H1 (cell line): ENCODE data around the gene SRCIN1. TPM values are rescaled to one million over a fixed set of nuclear protein-coding genes. Genes with fewer than 3 reads are reported as not detected.

Experiments
- CTCF ChIA-PET: fragments of 300-600 bp; sonication (Branson Sonifier 250); formaldehyde crosslinking; loops from one replicate; lab custom pipeline; 2021; ENCODE audit not compliant: partially characterized antibody; lab: Charles Lee
- POLR2A ChIA-PET: fragments of 300-600 bp; sonication (Branson Sonifier 250); formaldehyde crosslinking; loops from one replicate; lab custom pipeline; 2021; ENCODE audit warnings: inconsistent platforms; ENCODE audit not compliant: partially characterized antibody; lab: Charles Lee
- DNase-seq, 2 experiments: peaks; one replicate each; pipeline versions ENCODE4 v3.0.0 to v3.0.0-alpha.2; 2010 to 2022; ENCODE audit warnings: low spot score in 2 of 2, low read depth in 1 of 2, mixed read lengths in 1 of 2
- FAIRE-seq: peaks from 2 replicates; lab custom pipeline; 2011; peaks lifted over from hg19 to GRCh38; lab: Jason Lieb, UNC
- H2AFZ ChIP-seq: 2 replicates; pipeline ENCODE4 v1.8.1; 2012; ENCODE audit warnings: low read length, inconsistent platforms
- H2AK5ac ChIP-seq: 2 replicates; pipeline ENCODE4 v1.6.1; 2013; ENCODE audit warnings: low read depth, low read length
- H2BK120ac ChIP-seq: replicated peaks from 2 replicates; pipeline ENCODE3; 2013; ENCODE audit warnings: low read depth, low read length, inconsistent platforms
- H2BK12ac ChIP-seq: 2 replicates; pipeline ENCODE4 v1.6.1; 2013; ENCODE audit warnings: low read depth, low read length
- H2BK15ac ChIP-seq: 2 replicates; pipeline ENCODE4 v1.6.1; 2013; ENCODE audit warnings: low read length
- H2BK20ac ChIP-seq: 2 replicates; pipeline ENCODE4 v1.6.1; 2013; ENCODE audit warnings: low read length
- H2BK5ac ChIP-seq: 2 replicates; pipeline ENCODE4 v1.6.1; 2013; ENCODE audit warnings: low read depth, low read length
- H3K14ac ChIP-seq: 2 replicates; pipeline ENCODE4 v1.6.1; 2013; ENCODE audit warnings: inconsistent platforms; ENCODE audit not compliant: insufficient read length
- H3K18ac ChIP-seq: 2 replicates; pipeline ENCODE4 v1.6.1; 2013; ENCODE audit warnings: low read length; ENCODE audit errors: extremely low read depth
- H3K23ac ChIP-seq: 2 replicates; pipeline ENCODE4 v1.6.1; 2013; ENCODE audit warnings: inconsistent platforms; ENCODE audit not compliant: insufficient read length
- H3K23me2 ChIP-seq: 2 replicates; pipeline ENCODE4 v1.6.1; 2013; ENCODE audit warnings: low read depth, low read length
- H3K27ac ChIP-seq: 2 replicates; pipeline ENCODE4 v1.6.1; 2011; ENCODE audit warnings: low read depth, low read length, inconsistent platforms
- H3K27me3 ChIP-seq, 4 experiments: replicated peaks in 1 of 4; 1 replicate in 1 of 4; 2 replicates in 3 of 4; pipeline versions ENCODE4 v1.6.1 to v1.8.1; 2011 to 2013; ENCODE audit warnings: low read length in 3 of 4, mild to moderate bottlenecking in 3 of 4, inconsistent platforms in 2 of 4, mixed read lengths in 2 of 4, moderate library complexity in 1 of 4; ENCODE audit not compliant: control insufficient read depth in 3 of 4, insufficient read depth in 3 of 4; ENCODE audit errors: extremely low read depth in 1 of 4
- H3K36me3 ChIP-seq, 4 experiments: 2 replicates each; pipeline versions ENCODE4 v1.6.1 to v1.8.1; 2011 to 2013; ENCODE audit warnings: mild to moderate bottlenecking in 4 of 4, low read length in 3 of 4, moderate library complexity in 2 of 4, control low read depth in 1 of 4, inconsistent platforms in 1 of 4; ENCODE audit not compliant: insufficient read depth in 4 of 4, control insufficient read depth in 2 of 4
- H3K4ac ChIP-seq: replicated peaks from 2 replicates; pipeline ENCODE3; 2013; ENCODE audit warnings: low read length, low read depth, mixed read lengths, inconsistent platforms; ENCODE audit not compliant: insufficient read length
- H3K4me1 ChIP-seq, 4 experiments: replicated peaks in 1 of 4; 1 replicate in 1 of 4; 2 replicates in 3 of 4; pipeline versions ENCODE4 v1.6.1 to v1.8.1; 2011 to 2013; ENCODE audit warnings: low read length in 3 of 4, inconsistent platforms in 2 of 4, mixed read lengths in 1 of 4; ENCODE audit not compliant: insufficient read depth in 4 of 4, control insufficient read depth in 3 of 4
- H3K4me2 ChIP-seq, 2 experiments: 2 replicates each; pipeline versions ENCODE4 v1.6.1 to v1.8.1; 2011 to 2013; ENCODE audit warnings: low read depth in 2 of 2, low read length in 2 of 2, control low read depth in 1 of 2, inconsistent platforms in 1 of 2, mild to moderate bottlenecking in 1 of 2; ENCODE audit not compliant: insufficient read depth in 1 of 2
- H3K4me3 ChIP-seq, 4 experiments: fragments of 200-600, 300-600 bp in 1 of 4; sonication (generic), shearing (Covaris generic), sonication (Bioruptor Twin) in 1 of 4; 2 replicates each; pipeline versions ENCODE4 v1.5.1 to v1.8.1; 2011 to 2016; ENCODE audit warnings: low read length in 4 of 4, low read depth in 3 of 4, control low read depth in 2 of 4, inconsistent platforms in 2 of 4, mild to moderate bottlenecking in 2 of 4, mixed read lengths in 1 of 4, moderate library complexity in 1 of 4; ENCODE audit not compliant: insufficient read depth in 2 of 4; ENCODE audit errors: extremely low read depth in 1 of 4
- H3K56ac ChIP-seq: replicated peaks from 2 replicates; pipeline ENCODE3; 2013; ENCODE audit warnings: low read depth, mild to moderate bottlenecking, mixed read lengths, low read length, inconsistent platforms; ENCODE audit not compliant: insufficient read length
- H3K79me1 ChIP-seq: 2 replicates; pipeline ENCODE4 v1.6.1; 2013; ENCODE audit warnings: low read depth, low read length, control low read depth
- H3K79me2 ChIP-seq, 2 experiments: 2 replicates each; pipeline versions ENCODE4 v1.6.1 to v1.8.1; 2012 to 2013; ENCODE audit warnings: low read length in 2 of 2, mild to moderate bottlenecking in 2 of 2, inconsistent platforms in 1 of 2; ENCODE audit not compliant: insufficient read depth in 2 of 2, control insufficient read depth in 1 of 2
- H3K9ac ChIP-seq, 4 experiments: replicated peaks in 1 of 4; 1 replicate in 1 of 4; 2 replicates in 3 of 4; pipeline versions ENCODE4 v1.6.1 to v1.8.1; 2011 to 2013; ENCODE audit warnings: low read depth in 3 of 4, low read length in 3 of 4, control low read depth in 2 of 4, mild to moderate bottlenecking in 2 of 4, moderate library complexity in 2 of 4, inconsistent platforms in 1 of 4; ENCODE audit errors: extremely low read depth in 1 of 4
- H3K9me3 ChIP-seq, 2 experiments: 2 replicates each; pipeline versions ENCODE4 v1.6.1 to v1.8.1; 2012 to 2013; ENCODE audit warnings: mild to moderate bottlenecking in 2 of 2, moderate library complexity in 2 of 2, control low read depth in 1 of 2, inconsistent platforms in 1 of 2, low read depth in 1 of 2, low read length in 1 of 2, mixed read lengths in 1 of 2; ENCODE audit not compliant: insufficient read depth in 2 of 2
- H4K20me1 ChIP-seq, 2 experiments: replicated peaks in 1 of 2; 2 replicates each; pipeline versions ENCODE3 to v1.8.1; 2011 to 2013; ENCODE audit warnings: inconsistent platforms in 2 of 2, low read length in 2 of 2, mild to moderate bottlenecking in 1 of 2; ENCODE audit not compliant: insufficient read depth in 2 of 2, control insufficient read depth in 1 of 2
- H4K5ac ChIP-seq: 2 replicates; pipeline ENCODE4 v1.6.1; 2013; ENCODE audit warnings: low read length, low read depth, mixed read lengths, inconsistent platforms; ENCODE audit not compliant: insufficient read length
- H4K8ac ChIP-seq: 2 replicates; pipeline ENCODE4 v1.8.0; 2013; ENCODE audit warnings: mild to moderate bottlenecking, moderate library complexity, low read length, inconsistent platforms; ENCODE audit not compliant: insufficient read depth; ENCODE audit errors: extremely low read depth
- H4K91ac ChIP-seq: replicated peaks from 2 replicates; pipeline ENCODE3; 2013; ENCODE audit warnings: low read length, mixed read lengths, inconsistent platforms; ENCODE audit not compliant: insufficient read length
- BACH1 ChIP-seq: IDR thresholded peaks from 2 replicates; pipeline ENCODE4 v1.6.1; 2012; ENCODE audit warnings: low read length, improper control_type of control experiment
- EGR1 ChIP-seq: IDR thresholded peaks from 2 replicates; pipeline ENCODE4 v1.6.1; 2011; ENCODE audit warnings: low read depth, low read length, borderline replicate concordance
- WGBS, 2 experiments: shearing (Covaris generic) in 1 of 2; methylation state at CpG; one replicate each; pipeline versions ENCODE4 v1.1.6 to v1.1.7; 2013 to 2015; ENCODE audit warnings: low lambda C conversion rate in 2 of 2, mixed read lengths in 2 of 2, inconsistent platforms in 1 of 2, low coverage in 1 of 2, missing lambda C conversion rate in 1 of 2; ENCODE audit not compliant: insufficient replicate concordance in 2 of 2, insufficient coverage in 1 of 2, insufficient read length in 1 of 2; ENCODE audit errors: extremely low coverage in 1 of 2, missing lambda C conversion rate in 1 of 2; 5-methylcytosine and 5-hydroxymethylcytosine counted together
- polyA plus RNA-seq, 7 experiments: library from polyadenylated mRNA; depleted of rRNA in 3 of 7; stranded (reverse) in 5 of 7; unstranded in 2 of 7; fragments of >200 nt in 5 of 7; fragments of 200-250 nt in 2 of 7; gene quantifications; 1 replicate in 5 of 7; 2 replicates in 1 of 7; 4 replicates in 1 of 7; pipeline versions ENCODE4 v1.2.1 to v1.2.3, GENCODE V29; 2011 to 2013; ENCODE audit warnings: missing spikeins in 2 of 7, mixed read lengths in 2 of 7
- total RNA-seq: library from RNA; stranded (reverse); fragmentation: NEBNext Ultra II Directional; extraction: Animal tissue kit (Norgen Biotek cat#: 25700); gene quantifications from 2 replicates; pipeline ENCODE4 v1.2.1, GENCODE V29; 2021

The SRCIN1 gene
- total and polyA plus RNA-seq, 2 of the 8 experiments (the other 6 are each of a cell fraction or from before 2014, with no cell fraction given): 2.8 to 3.8 TPM

DNA sequence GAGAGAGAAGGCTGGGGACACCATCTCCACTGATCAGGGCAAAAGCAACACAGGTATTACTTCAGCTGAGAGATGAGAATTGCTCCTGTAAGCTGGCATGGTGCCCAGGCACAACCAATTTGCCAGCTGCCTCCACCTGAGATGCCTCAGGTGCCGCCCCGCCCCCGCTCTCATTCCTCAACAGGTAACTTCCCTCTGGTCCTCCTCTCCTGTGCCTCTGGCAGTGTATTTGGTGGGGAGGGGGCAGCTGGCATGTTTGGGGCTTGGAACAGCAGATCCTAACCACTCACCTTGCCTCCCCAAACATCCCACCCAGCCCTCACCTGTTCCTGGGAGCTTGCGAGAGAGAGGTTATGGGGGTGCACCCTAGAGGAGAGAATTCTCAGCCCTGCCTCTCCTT, 2.9 kb upstream of the SRCIN1 start:
- Histone ChIP-seq H2AFZ (no peak overlapping the region), H3K9me3 (peaks cover 0 to 10% of the 10 kb centered on the region in 2 experiments; a peak in 2 of 4 replicates), H4K91ac (peak overlapping the region; percentile 94), H3K9ac (no peak overlapping the region), H3K23me2 (peaks cover 4% of the 10 kb centered on the region; the same call in 1 of the 2 replicates), H2BK20ac (peak overlapping the region; percentile 40), H3K14ac (no peak overlapping the region), H4K8ac (0 out of 2 replicates have a peak overlapping the region, but pooled peaks have one; percentile 77), H4K20me1 (peaks cover 2% of the 10 kb centered on the region in 2 experiments), H3K79me2 (peaks cover 0 to 3% of the 10 kb centered on the region in 2 experiments; a peak in 1 of 4 replicates), H3K4me3 (peak overlapping the region in 1 of 4 experiments; percentile 25; a peak in 1 of 8 replicates), H2BK12ac (peak overlapping the region; percentile 100), H3K27me3 (peaks cover 0 to 16% (median 13%) of the 10 kb centered on the region in 4 experiments; a peak in 6 of 7 replicates), H3K27ac (peak overlapping the region; percentile 83), H3K4me2 (peak overlapping the region; percentile 55 to 90), H3K56ac (peak overlapping the region; percentile 55), H2AK5ac (peak overlapping the region; percentile 89; the same call in 1 of the 2 replicates), H2BK120ac (peak overlapping the region; percentile 94), H2BK15ac (0 out of 2 replicates have a peak overlapping the region, but pooled peaks have one; percentile 13), H2BK5ac (peak overlapping the region; percentile 99), H3K79me1 (0 out of 2 replicates have a peak, but pooled peaks cover 4% of the 10 kb centered on the region), H3K36me3 (no peaks in the 10 kb centered on the region), H3K23ac (no peak overlapping the region), H4K5ac (peak overlapping the region; percentile 25), H3K4me1 (peaks cover 27 to 39% (median 31%) of the 10 kb centered on the region in 4 experiments), H3K4ac (peak overlapping the region; percentile 2), H3K18ac (peak overlapping the region; percentile 89)
- CTCF ChIA-PET: interaction anchor here (1.0 to 32.0 kb wide), 9 partner anchors 9 to 103 kb away, joined by 3 to 914 read pairs (median 7); partner anchors contain the start of gene EPOP
- DNase-seq (peak in 1 of 2 experiments; percentile 68), FAIRE-seq (no peak)
- 50% methylated on average over 4 of the region's 4 CpGs; no CpG with 5 or more reads in 1 of the 2 experiments for WGBS, 2 experiments
- POLR2A ChIA-PET: interaction anchor here (0.6 to 2.9 kb wide), 6 partner anchors 8 to 486 kb away, joined by 3 to 18 read pairs (median 3); no protein-coding TSS in a partner anchor
- TF ChIP-seq BACH1: no peak
- TF ChIP-seq EGR1: 0 out of 2 replicates have a peak, but pooled peaks have one; percentile 7
